ENCODE data around the gene SLIT1.

The SLIT1 gene

DNA sequence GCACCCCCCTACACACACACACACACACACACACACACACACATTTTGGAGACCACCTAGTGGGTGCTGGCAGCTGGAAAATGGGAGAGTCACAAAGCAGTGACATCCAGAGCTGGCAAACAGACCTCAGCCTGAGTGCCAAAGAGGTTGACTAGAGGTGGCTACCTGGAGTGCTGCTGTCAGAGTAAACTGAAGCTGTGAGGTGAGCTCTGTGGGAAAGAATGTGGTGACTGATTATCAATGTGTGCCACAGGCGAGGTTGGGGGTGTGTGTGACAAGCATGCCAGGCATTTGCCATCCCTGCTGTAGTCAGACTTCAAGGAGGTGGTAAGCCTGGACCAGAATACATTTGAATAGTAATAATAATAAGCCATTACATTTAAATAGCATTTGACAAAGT, 120.6 kb downstream of the SLIT1 start:
- no peak for DNase-seq (ENCODE audit: low read depth, low spot score)

DNA sequence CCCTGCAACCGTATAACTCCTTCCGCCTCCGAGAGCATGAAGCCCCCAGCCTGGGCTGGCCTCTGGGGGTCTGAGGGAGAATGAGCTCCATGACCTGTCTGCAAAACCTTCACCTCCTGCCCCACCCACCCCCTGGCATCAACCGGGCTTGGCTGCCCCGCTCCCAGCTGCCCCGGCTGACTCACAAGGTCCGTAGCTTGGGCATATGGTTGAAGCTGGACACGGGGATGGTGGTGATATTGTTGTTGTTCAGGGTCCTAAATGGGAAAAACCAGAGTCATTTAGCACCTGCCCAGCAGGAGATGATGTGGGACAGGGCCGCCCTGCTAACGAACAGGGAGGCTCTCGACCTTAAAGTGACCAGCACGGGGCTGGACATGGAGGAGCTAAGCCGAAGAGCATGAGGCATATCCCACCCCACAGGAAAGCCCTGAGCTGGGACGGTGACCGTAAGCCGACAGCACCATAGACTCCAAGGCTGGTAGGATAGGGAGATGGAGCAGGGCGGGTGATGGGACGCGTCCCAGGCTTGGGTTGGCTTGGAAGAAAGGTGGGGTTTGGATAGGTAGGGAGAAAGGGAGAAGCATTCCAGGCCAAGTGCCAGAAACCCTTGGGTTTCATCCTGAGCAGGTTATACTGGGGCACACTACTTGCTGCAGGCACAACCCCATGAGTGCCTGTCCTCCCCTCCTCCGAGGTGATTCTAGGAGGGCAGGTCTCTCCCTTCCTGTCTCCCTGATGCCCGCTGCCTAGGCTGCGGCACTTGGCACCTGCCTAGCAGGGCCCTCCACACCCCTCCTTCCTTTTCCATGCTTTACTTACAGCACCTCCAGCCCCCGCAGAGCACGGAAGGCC, 121.5 kb downstream of the SLIT1 start:
- DNase-seq (ENCODE audit: low read depth, low spot score): no peak

DNA sequence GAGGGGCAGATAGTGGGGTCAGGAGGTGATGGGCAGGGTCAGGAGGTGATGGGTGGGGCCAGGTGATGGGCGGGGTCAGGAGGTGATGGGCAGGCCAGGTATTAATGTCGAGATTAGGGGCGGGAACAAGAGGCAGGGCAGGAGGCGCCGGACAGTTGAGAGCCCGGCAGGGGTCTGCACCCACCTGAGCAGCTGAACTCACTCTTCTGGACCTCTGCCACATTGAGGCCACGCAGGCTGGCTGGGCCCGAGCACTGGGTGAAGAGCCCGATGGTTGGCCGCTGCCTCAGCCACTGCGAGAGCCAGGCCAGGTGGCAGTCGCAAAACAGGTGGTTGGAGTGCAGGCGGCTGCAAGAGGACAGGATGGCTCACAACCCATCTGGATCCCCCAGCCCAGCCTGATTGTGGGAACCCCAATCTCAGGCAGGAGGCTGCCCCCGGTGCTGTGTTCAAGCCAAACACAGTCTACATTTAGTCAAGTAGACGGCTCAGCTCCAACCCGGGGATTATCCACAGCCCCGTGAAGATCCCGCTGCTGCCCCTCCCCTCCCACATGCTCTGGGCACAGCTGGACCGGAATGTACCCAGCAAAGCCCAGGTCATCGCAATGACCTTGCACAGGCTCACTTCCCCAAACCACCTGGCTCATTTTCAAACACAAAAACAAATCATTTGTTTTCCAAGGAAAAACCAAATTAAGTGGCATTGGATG, 122.3 kb downstream of the SLIT1 start:
- no peak for DNase-seq (ENCODE audit: low read depth, low spot score)

DNA sequence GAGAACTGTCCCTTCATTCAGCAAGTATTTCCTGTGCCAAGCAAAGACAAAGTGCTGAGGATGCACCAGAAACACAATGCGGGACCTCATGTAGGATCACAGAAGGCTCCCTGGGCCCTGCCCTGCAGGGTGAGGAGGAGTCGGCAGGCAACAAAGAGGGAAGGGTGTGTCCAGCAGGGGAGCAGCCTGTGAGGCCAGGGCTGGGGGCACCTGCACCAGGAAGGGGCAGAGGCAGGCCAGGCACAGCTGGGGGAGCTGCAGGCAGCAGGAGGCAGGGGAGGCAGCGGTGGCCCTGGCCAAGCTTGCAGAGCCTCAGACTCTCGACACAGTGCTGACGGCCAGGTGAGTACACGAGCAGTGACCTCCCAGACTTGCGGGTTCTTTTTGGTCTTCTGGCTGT, 123.3 kb downstream of the SLIT1 start:
- DNase-seq (ENCODE audit: low read depth, low spot score): no peak

DNA sequence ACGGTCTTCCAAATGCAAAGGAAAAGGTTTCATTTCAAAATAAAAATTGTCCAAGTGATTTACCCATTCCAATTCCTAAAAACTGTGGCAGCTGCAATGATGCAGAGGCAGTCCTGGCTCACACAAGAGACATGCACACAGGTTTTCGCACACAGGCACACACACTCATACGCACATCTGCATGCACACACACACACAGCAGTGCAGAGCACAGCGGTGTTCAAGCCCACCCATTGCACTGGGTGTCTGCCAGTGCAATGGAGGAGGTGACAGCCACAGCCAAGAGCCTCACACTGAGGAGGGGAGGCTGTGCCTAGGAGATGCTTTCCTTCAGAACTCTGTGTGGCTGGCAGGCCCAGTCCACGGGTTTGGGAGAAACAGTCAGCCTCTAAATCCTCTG, 123.7 kb downstream of the SLIT1 start:
- DNase-seq (ENCODE audit: low read depth, low spot score): no peak

DNA sequence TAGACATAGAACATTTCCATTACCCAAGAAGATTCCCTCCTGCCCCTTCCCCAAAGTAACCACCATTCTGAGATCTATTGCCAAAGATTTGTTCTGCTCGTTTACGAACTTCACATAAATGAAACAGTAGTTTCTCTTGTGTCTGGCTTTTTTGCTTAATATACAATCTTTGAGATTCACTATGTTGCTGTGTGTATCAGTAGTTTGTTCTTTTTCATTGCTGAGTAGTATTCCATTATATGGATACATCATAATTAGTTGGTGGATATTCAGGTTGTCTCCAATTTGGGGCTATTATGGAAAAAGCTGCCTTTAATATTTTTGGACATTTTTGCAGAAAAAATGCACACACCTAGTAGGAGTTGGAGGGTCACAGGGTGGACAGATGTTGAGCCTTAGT, 124.3 kb downstream of the SLIT1 start:
- no peak for DNase-seq (ENCODE audit: low read depth, low spot score)

DNA sequence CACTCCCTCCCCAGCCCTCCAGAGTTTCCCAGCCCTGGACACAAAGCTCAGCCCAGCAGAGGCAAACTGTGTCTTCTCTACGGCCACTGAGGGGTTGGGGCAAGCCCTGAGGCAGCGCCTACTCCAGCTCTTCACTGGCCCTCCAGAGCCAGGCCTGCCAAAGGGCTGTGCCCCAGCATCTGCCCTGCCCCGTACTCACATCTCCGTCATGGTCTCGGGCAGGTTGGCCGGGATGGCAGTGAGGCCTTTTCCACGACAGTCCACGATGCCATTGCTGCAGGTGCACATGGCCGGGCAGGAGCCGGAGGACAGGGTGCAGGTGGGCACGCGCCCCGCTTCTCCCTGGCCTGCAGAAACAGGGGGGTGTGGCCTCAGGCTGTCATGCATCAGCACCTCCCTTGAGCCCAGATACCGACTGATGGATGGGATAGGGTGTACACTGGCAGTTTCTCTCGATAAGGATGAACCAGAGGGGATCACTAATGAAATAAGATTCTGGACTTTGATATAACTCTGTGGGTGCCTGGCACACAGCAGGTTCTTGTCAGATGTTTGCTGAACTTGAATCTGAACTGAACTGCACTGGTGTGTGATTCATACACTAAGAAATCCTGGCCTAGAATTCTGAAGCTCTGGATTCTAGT, 125.2 kb downstream of the SLIT1 start:
- DNase-seq (ENCODE audit: low read depth, low spot score): no peak

DNA sequence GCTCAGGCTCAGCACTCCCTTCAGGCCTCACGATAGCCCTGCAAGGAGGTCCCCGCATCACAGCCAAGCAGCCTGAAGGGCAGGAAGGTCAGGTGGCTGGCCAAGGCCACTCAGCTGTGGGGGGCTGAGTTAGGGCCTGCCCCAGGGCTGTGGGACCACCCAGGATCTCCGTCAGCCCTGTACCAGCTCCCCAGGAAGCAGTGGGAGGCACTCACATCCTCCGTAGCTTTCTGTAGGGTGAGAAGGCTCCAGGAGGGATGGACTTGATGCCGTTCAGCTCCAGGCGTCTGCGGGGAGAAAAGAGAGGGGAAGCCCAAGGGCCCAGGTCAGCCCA, 125.9 kb downstream of the SLIT1 start:
- no peak for DNase-seq (ENCODE audit: low read depth, low spot score)

DNA sequence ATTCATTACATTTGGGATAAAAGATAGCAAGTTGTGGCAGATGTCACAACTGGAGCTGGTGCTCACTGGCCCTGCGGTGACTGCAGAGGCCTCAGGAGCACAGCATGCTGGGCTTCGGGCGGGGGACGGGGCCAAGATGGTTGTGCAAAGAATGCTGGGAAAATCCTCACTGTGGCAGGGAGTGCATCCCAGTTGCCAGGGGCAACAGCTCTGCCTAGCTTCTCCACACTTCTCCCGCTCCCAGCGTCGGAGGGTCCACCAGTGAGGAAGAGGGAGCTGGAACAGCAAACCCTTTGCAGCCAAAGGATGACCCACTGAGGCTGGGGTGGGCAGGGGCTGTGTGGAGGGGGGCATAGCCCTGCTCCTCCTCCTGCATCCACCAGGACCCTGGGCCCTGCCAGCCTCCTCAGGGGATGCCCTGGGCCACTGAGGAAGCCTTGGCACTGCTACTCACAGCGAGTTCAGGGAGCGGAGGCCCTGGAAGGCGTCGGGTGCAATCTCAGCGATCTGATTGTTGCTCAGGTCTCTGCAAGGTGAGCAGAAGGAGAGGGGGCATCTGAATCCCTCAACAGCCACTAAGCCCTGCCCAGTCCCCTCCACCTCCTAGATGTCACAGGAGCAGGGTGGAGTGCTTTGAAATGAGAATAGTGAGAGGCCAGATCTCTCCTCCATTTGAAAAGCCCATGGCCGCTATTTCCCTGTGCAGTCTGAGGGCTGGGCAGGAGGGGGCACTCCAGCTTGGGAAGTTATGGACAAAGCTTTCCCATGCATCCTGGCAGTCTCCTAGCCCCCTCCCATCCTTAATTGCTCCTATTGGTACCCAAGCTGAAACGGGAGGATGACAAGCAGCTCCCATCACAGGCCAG, 126.5 kb downstream of the SLIT1 start:
- DNase-seq (ENCODE audit: low read depth, low spot score): no peak

DNA sequence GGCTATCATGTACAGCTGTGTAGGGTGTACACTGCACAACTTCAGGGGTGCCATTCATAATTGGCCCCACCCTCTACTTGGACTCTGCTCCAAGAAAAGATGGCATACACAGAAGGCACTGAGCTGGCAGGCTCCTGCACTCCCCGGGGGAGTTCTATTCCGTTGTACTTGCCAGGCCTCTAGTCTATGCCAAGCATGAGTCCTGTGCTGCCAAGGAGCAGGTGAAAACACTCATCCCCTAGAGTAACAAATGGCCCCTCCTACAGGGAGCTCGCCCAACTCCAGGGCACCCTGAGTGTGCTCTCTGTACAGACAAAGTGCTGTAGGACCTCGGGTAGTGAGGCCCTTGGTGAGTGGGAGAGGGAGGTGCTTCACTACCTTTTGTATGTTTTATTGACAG, 127.2 kb downstream of the SLIT1 start:
- no peak for DNase-seq (ENCODE audit: low read depth, low spot score)

DNA sequence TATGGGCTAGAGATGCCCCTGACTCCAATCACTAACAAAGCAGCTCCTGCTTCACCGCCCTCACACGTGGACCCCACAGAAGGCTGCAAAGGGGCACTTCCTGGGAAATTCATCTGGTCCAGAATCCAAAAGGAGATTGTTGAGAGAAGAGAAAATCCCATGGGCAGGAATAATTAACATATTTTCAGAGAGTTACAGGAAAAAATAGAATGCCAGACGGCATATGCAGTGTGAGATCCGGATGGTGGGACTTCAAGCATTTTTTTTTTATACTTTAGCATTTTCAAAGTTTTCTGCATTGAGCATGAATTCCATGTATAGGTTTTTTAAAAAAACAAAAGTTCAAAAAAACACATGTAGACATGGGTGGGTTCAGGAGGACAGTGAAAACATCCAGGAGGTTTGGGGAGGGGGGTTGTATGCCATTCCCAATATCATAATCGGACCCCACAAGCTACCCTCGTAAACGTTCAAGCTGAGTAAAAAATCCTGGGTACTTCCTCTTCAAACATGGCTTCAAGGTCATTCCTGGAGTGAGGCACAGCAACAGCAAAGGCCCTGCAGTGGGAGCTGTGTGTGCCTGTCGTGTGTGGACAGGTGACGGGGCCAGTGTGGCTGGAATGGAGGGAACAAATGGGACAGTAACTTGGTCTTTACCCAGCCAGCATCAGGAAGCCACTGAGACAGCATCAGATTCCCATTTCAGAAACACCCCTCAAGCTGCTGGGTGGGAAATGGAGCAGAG, 128.1 kb downstream of the SLIT1 start:
- no peak for DNase-seq (ENCODE audit: low read depth, low spot score)

DNA sequence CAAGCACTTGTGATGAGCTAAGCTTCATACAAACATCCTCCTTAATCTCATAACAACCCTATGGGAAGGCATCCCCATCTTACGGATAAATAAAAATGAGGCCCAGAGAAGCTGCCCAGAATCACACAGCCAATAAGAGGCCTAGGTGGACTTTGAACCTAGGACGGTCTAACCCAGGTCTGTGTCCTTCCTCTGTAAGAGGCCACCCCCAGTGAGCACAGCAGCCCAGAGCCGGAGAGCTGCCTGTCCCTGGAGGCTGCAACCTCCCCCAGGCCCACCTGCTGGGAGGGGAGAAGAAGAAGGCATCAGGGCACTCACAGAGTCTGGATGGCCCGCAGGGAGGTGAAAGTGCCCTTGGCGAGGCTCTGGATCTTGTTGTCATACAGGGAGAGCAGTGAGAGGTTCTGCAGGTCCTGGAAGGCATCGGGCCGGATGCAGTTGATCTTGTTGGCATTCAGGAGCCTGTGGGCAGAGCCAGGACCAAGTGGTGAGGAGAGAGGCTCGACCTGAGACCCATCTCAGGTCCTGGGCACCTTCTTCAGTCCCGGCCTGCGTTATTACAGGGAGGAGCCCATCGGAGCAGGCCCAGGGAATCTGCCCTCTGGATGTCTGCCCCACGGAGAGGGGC, 129.6 kb downstream of the SLIT1 start:
- no peak for DNase-seq (ENCODE audit: low read depth, low spot score)

DNA sequence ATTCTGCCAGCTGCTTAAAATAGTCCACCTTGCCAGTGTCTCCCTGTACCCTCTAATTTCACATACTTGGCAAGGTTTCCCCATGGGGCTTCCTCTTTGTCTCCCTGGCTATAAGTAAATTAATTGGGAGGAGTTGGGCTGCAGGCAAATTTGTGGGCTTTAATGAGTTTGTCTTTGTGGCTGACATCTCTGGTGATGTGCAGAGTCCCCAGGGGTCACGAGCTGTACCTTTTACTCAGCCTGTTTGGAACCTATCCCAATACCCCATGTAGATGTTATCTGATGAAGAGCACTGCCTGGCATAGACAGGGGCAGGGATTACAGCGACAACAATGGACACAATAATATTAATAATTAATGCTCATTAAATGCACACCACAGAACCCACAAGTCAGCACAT, 132.5 kb downstream of the SLIT1 start:
- DNase-seq (ENCODE audit: low read depth, low spot score): no peak

DNA sequence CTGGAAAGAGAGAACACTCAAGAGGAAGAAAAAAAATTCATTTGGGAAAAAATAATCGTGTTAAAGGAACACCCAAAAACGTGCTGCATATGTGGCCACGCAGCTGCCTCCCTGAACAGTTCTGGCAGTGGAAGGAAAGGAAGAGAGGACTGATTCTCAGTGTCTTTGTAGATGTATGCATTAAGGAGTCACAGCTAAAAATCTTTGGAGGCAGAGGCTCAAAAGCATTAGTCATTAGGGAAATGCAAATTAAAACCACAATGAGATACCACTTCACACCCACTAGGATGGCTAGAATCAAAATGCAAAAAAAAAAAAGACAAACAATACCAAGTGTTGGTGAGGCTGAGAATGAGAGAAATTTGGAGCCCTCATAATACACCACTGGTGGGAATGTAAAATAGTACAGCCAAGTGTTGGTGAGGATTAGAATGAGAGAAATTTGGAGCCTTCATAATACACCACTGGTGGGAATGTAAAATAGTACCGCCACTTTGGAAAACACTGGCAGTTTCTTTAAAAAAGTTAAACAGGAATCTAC, 134.7 kb downstream of the SLIT1 start:
- no peak for DNase-seq (ENCODE audit: low read depth, low spot score)

DNA sequence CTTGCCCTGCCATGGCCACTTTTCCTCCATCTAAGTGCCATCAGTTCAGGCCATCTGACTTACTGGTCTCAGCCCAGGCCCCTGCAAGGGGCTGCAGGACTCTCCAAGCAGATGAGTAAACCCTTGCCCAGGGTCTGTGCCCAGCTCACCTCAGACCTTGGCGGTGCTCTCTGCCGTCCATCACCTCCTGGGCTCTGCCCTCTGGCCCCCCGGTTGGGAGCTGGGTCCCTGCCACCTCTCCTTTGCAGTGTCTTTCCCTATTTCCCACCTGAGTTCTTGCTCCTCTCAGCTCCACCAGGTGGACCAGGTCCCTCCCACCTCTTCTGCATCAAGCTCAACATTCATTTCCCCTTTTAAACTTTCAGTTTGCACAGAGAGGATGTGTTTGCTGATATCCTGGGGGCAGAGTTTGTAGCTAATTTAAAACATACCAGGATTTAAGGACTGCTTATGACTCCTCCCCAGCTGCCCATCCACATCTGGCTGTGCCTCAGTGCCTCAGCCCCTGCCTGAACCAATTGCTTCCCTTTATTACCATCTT, 135.5 kb downstream of the SLIT1 start:
- DNase-seq (ENCODE audit: low read depth, low spot score): no peak

DNA sequence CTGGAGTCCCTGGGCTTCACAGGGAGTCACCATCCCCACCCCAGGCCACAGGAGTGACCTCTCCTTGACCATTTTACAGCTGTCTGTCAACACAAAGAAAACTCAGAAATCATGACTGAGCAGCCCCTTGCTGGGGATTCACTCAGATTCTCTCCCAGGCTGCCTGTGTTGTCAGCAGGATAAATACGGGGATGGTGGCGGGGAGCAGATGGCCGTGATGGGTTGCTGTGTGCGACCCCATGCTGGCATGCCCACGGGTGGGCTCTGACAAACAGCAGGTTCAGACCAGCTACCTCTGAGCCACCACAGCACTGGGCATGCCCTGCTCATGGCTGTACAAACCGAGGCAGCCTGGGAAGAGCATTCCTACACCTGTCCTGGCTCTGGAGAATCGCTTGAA, 136.1 kb downstream of the SLIT1 start:
- no peak for DNase-seq (ENCODE audit: low read depth, low spot score)

DNA sequence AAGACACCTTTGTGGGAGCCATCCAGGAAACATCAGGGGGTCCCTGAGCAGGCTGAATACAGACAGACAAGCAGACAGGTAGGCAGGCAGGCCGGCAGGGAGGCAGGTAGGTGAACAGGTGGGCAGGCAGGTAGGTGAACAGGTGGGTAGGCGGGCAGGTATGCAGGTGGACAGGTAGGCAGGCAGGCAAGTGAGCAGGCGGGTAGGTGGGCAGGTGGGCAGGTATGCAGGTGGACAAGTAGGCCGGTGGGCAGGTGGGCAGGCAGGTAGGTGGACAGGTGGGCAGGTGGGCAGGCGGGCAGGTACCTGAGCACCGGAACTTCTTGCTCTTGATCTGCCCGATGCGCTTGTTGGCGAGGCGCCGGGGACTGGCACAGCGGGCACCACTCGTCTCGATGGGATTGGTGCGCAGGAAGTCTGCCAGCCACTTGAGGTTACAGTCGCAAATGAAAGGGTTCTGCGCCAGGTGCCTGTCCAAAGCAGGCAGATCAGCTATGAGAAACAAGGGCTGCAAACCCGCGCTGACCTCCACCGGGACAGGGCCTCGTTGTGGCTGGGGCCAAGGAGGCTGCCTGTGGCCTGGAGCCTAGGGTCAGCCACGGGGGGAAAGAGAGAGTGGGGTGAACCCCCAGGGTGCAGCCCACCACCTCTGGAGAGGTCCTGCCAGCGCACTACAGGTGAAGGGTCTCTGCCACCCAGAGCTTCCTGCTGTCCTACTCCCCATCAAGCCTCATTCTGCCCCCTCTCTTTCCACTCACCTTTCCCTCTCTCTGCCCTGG, 136.9 kb downstream of the SLIT1 start:
- DNase-seq (ENCODE audit: low read depth, low spot score): no peak

DNA sequence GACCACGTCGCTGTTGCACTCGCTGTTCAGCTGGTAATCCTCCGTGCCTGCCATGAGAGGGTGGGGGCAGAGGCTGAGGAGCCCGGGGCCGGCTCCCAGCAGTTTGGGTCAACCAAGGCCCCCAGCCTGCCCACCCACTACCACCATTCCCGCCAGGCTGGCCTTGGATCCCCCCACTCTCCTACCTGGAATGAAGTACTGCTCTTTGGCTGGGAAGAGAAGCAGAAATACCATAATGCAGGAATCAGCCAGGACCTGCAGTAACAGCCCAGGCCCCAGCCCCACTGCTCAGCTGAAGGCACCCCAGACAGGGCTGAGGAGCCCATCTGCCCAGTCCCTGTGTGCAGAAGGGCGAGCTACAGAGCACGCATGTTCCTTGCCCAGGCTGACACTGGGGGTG, 138.0 kb downstream of the SLIT1 start:
- no peak for DNase-seq (ENCODE audit: low read depth, low spot score)

DNA sequence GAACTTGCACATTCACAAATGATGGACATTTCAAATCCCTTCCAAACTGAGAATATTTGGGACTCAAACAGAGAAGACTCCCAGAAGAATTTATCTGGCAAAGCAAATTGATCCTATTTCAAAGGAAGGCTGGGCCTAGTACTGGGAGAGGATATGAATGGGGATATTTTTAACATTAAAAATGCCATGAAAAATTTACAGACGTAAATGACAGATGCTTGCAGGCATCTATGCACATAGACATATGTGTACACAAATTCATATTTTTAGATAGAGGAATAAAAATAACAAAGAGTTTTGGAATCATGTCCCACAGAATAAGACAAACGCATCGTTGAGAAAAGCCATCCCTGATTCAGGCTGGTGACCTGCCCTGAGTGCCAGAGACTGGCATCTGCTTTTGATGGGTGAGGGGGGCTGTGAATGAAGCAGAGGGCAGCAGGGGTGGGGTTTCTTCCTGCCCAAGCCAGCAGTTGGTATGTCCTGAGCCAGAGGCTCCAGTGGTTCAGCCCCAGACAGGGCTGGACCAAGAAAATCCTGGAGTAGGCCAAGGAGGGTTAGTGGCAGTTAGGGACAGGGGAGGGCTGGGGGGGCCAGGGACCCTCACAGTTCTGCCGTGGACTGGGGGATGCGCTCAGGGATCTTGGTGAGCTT, 138.5 kb downstream of the SLIT1 start:
- no peak for DNase-seq (ENCODE audit: low read depth, low spot score)

Data from iPS DF 19.7 (cell line).